Forelimb muscle (tissue), 1 donor: Measurements from ENCODE around the gene WDR5. TPM values are rescaled to one million over a fixed set of nuclear protein-coding genes. Genes with fewer than 3 reads are reported as not detected.
"Not testable (repeated sequence)": the region's sequence is repeated elsewhere in the genome, so short reads cannot be mapped to it uniquely, and the experiment has no call there.

Source experiments
- DNase-seq: peaks from one replicate; pipeline ENCODE4 v3.0.0-alpha.2; 2013; ENCODE audit warnings: low read depth
- polyA plus RNA-seq: library from polyadenylated mRNA; unstranded; fragments of 120-200 nt; gene quantifications from one replicate; pipeline ENCODE4 v1.2.1, GENCODE V29; 2013; ENCODE audit not compliant: insufficient read length

WDR5 gene
- polyA plus RNA-seq, result 45.9 TPM

DNA sequence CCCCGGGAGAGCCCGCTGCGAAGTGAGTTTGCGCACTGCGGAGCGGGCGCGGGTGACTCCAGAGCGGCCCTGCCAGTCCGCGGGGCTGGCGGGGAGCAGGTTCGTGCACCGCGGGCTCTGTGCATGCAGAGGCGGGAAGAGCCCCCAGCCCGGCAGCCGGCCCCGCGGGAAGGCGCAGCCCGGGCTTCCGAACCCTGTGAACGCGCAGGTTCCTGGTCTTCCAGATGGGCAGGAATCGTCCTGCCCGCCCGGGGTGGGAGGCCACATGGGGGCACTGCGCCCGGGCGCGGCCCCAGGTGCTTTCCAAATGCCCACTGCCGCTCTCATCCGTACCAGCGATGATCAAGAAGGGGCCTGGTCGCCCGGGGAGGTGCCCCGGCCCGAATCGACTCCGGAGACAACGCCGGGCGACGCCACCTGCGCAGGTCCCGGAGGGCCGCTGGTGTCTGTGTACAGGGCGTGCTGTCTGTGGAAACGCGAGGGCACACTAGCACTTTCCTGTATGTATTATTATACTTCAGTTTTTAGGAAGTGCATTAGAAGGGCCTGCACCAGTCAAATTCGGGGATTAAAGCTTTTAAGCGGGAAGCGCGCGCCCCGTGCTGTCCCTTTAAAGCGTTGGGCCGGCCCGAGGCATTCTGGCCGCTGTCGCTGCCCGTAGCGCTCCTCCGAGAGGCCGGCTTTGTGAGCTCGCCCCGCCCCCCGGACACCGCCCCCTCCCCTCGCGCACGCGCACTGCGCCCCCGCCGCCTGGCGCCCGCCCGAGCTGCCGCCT is at the start of gene WDR5:
TSS of gene WDR5 (plus strand) at position 740 of the 775 bp plus-strand sequence. CDS start 3,796 bp downstream, outside the sequence.
- DNase-seq, result peak; percentile 65

DNA sequence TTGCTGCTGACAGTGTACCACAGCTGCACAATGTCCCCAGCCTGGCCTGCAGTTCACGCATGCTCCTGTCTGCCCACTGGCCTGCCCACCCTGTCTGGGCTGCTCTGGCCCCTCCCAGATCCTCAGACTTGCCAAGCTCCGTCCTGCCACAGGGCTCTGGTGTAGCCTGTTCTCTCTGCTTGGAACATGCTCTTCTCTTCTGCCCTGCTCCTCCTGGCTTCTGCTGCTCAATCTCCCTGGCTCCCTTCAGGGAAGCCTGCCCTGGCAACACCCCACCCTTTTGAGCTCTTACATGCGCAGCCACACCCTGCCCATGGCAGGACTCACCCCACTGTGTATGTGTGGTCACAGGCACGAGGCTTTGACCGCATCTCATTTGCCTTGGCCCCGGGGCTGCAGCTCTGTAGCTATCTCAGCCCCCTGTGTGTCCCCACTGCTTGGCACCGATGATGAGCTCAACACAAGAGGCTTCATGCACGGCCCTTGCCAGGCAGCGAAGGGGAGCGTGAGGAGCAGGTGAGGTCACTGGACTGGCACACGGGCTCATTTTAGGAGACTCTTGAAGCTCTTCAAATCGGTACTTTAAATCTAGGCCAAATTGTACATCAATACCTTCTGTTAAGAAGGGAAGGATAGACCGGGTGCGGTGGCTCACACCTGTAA is 47.7 kb upstream of the WDR5 start:
- no peak for DNase-seq

DNA sequence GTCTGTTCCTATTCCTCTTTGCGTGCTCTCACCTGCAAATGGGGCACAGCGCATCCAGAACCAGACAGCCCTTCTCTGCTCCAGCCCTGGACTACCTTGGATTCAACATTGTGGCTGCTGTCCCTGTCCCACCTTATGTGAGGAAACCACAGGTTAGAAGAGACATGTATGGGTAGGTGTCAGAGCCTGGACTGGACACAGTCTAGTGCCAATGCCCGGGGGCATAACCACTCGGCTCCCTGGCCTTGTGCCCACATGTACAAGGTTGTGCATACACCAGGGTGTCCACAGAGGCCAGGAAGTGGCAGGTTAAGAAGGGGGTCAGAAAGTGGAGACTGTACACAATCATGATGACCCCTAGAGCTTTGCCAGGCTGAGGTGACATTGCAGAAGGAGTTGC is 45.9 kb upstream of the WDR5 start:
- no peak for DNase-seq

GRCh38 chr9:134099123-134099761 is 36.6 kb upstream of the WDR5 start:
- no peak for DNase-seq

GRCh38 chr9:134100040-134100439 is 35.8 kb upstream of the WDR5 start:
- no peak for DNase-seq

GRCh38 chr9:134101133-134101532 is 34.7 kb upstream of the WDR5 start:
- DNase-seq, result not testable (repeated sequence)

GRCh38 chr9:134101623-134102149 is 34.2 kb upstream of the WDR5 start:
- DNase-seq, result no peak

- DNase-seq, result no peak
These were observed 32.4 kb upstream of the WDR5 start for GRCh38 chr9:134103391-134103998.

GRCh38 chr9:134111064-134111463 is 24.8 kb upstream of the WDR5 start:
- DNase-seq, result no peak

DNA sequence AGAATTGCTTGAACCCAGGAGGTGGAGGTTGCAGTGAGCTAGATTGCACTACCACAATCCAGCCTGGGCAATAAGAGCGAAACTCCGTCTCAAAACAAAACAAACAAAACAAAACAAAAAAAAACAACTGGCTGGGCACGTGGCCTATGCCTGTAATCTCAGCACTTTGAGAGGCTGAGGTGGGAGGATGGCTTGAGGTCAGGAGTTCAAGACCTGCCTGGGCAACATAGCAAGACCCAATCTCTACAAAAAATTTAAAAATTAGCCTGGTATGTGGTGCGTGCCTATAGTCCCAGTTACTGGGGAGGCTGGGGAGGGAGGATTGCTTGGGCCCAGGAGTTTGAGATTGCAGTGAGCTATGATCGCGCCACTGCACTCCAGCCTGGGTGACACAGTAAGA is 23.3 kb upstream of the WDR5 start:
- DNase-seq, result no peak

GRCh38 chr9:134118972-134119371 is 16.9 kb upstream of the WDR5 start:
- not testable (repeated sequence) for DNase-seq

DNA sequence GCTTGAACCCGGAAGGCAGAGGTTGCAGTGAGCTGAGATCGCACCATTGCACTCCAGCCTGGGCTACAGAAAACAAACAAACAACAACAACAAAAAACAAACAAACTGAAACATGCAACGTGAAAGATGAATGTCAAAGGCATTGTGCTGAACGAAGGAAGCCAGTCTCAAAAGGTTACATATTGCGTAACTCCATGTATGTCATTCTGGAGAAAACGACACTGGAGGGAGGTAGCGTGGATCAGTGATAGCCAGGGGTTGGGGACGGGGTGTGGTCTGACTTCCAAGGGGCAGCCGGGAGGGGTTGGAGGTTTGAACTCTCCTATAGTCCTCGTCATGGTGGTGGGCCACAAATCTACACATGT is 12.1 kb upstream of the WDR5 start:
- DNase-seq, result no peak

DNA sequence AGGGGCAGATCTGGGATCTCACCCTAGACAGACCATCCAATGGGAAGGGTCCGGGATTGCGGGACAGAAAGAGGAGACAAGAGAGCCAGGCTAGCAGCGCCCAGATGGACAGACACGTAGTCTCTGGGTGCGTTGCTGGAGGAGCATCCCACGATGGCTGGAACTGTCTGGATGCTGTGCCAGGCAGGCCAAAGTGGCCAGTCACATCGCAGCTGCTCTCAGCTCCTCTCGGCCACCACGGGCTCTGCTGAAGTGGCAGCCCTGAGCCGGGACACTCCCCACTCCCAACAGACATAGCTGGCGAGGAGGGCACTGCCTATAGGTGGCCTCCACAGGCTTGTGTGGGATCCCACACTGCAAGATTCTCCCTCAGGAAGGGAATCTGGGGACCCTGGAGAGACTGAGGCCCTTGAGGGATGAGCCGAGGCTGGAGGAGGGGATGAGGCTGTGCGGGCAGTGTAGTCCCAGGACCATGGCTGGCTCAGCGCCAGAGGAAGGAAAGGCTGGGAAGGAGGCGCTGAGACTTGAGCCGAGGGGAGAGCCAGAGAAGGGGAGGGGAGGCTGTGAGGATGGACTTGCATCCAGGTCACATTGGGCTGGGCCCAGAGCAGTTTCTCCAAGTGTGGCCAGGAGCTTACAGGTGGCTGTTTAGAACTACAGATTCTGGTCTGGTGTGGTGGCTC is 10.3 kb upstream of the WDR5 start:
- DNase-seq, result no peak

- no peak for DNase-seq
These were observed 9.5 kb upstream of the WDR5 start for GRCh38 chr9:134126373-134126772.

DNA sequence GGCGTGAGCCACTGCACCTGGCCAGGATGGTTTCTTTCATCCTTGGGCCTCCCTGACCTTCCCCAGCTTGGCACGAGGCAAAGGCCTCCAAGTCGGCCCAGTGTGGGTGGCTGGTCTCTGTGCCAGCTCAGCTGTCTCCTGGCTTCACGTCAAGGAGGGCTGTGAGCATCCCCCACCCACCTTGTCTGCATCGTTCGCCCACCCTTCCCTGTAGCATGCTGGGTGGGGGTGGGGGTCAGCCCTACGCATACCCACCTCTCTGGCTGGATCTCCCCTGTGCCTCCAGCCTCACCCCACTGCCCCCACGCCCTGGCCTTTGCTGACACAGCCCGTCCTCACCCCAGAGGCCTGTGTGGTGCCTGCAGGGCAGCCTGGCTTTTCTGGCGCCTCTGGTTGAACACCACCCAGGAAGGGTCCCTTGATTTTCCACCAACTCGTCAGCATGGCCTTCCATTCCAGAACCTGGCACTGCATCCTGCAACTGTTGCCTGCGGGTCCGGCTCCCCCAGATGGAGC is 8.8 kb upstream of the WDR5 start:
- DNase-seq, result no peak

DNA sequence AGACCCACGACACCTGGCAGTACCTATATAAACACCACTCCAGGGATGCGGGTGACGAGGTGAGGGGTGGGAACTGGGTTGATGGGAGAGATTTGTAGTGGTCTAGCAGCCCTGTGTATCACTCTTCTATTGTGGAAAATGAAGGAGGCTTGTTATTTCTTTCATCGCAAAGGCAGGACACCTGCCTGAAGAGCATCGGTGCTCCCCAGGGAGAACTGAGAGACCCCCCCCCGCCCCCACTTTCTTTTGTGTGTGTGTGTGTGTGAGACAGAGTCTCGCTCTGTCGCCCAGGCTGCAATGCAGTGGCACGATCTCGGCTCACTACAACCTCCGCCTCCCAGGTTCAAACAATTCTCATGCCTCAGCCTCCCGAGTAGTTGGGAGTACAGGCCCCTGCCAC is 8.3 kb upstream of the WDR5 start:
- DNase-seq, result no peak

DNA sequence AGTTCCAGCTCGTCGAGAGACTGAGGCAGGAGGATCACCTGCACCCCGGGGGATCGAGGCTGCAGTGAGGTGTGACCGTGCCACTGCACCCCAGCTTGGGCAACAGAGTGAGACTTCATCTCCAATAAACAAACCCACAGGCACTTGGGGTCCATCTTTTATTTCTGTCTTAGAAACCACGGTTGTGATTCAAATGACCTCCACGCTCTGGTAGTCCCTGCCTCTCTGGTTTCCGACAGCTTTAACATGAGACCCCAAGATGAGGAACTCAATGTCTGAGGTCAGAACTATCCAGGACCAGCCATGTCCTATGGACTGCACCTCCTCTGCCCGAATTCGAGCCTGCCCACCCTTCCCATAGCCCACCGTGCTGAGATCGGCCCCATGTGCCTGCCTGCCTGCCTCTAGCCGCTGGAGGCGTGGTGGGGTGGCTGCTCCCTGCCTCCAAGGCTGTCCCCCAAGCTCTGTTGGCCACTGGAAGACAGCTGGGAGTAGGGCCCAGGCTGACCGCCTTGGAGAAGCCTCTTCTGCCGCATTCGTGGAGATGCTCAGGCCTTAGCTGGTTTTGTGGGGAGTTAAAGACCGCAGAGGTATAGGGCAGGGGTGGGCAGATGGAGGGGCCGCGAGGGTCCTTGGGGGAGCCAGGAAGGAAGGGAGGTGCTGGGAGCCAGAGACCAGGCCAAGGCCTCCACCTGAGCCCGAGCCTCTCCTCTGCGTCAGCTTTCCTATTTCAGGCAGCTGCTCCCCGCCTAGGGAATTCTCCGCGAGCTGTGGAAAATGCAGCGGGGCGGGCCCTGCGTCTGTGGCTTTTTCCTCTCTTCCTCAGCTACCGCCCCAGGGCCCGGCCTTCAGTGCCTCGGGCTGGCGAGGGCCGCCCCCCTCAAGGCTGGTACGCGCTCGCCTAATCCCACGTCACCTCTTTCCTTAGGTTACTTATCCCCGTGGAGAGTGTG is 6.9 kb upstream of the WDR5 start:
- DNase-seq, result no peak

DNA sequence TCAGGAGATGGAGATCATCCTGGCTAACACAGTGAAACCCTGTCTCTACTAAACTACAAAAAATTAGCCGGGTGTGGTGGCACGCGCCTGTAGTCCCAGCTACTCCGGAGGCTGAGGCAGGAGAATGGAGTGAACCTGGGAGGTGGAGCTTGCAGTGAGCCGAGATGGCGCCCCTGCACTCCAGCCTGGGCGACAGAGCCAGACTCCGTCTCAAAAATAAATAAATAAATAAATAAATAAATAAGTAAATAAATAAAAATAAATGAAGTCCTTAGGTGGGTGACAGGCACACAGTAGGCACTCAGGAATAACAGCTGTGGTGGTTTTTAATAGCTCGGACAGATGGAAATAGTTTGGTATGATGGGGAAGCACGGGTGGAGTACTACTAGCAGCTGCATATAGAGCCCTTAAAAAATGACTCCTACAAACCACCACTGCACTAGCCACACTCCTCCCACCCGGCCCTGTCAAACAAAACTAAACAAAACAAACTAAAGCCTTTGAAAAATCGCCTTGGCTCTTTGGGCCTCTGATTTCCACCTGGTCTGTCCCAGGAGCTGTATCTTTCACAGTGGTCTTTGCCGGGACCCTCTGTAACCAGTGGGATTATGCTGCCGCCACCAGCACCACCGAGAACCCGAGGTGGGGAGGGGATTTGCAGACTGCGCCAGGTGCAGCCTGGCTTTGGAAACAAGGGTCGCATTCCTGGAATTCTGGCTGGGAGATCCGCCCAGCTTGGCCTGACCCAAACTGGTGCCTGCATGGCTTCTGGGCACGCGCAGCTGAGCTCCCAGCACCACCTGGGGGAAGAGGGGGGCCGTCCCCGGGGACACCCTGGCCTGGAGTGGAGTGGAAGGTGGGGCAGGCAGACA is 5.1 kb upstream of the WDR5 start:
- DNase-seq, result no peak
